M059J (cell line): Measurements from ENCODE around the gene ITGA7. TPM values are rescaled to one million over a fixed set of nuclear protein-coding genes. Genes with fewer than 3 reads are reported as not detected.
A peak's percentile ranks its signal among the peaks of the same experiment; 100 is the strongest.

Experiments used
- DNase-seq: peaks from one replicate; pipeline ENCODE4 v3.0.0-alpha.2; 2012; ENCODE audit warnings: low read depth
- total RNA-seq: library from RNA; depleted of rRNA; stranded (reverse); fragments of >200 nt; shearing (Covaris generic); gene quantifications from 2 replicates; pipeline ENCODE4 v1.2.3, GENCODE V29; 2014

Gene ITGA7
- total RNA-seq, 1 experiment from 2014 or later = 7.9 TPM

- DNase-seq = no peak
Observed at GRCh38 chr12:55699471-55700055, 8.1 kb downstream of the ITGA7 start.

GRCh38 chr12:55698965-55699364, 8.7 kb downstream of the ITGA7 start:
- no peak for DNase-seq

- DNase-seq = no peak
Observed at GRCh38 chr12:55698241-55698955, 9.3 kb downstream of the ITGA7 start.

GRCh38 chr12:55697686-55698085, 10.0 kb downstream of the ITGA7 start:
- no peak for DNase-seq

DNA sequence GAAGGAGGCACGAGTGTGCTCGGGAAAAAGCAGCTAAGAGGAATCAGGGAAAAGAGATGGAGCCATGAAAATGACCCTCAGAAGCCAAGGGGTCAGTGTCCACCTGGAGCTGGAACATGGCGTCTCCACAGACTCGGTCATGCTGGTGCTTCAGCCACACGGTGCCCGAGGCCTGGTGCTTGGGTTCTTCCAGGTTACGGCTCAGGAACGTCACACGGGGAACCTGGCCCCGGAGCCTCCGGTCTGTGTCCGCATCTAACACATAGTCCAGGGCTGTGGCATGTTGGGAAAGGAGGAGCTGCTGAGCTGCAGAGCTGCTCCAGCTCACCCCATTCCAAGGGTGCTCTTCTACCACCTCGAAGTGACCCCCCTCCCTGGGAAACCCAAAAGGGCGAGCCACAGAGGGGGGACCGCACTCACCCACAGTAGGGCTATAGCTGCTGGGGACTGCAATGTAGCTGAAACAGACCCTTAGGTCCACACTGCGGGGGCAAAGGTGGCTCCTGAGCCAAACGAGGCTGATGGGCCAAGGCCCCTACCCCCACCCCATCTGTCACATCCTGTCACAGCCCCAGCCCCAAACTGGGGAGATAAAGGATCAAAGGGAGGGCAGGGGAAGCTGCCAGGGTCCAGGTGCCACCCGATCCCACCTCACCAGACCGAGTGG, 10.8 kb downstream of the ITGA7 start:
- no peak for DNase-seq

DNA sequence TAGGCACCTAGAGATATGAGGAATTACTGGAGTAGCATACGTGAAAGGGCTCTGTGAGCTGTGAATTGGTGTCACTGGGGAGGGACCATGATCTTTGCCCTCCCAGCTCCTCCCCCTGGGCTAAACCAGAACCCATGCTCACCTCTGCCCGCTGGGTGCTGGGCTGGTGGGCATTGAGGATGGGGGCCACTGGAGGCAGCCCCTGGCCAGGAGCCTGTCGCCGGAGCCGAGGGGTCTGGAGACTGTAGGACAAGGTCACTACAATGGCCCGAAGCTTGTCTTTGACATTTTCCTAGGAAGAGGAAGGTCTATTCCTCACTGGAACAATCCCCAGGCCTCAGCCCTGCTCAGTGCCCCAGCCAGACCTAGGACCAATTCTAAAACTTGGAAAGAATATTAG, 11.6 kb downstream of the ITGA7 start:
- no peak for DNase-seq

- no peak for DNase-seq
Observed at GRCh38 chr12:55695349-55695748, 12.4 kb downstream of the ITGA7 start.

DNA sequence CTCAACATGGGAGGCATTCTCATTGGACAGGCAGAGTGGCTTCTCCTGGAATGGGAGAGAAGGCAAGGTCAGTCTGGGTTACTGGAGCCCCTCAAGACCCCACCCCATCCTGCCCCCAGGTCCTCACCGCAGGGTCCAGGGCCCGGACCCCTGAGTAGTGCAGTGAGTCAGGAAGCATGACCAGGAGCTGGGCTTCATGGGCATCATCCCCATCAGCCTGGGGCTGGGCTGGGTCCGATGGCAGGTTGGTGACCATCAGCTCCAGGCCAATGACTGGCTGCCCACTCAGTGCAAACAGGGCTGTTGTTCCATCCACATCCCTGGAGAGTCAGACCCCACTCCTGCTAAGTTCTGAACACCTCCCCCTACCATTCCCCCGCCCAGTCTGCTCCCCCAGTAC, 13.1 kb downstream of the ITGA7 start:
- no peak for DNase-seq

DNA sequence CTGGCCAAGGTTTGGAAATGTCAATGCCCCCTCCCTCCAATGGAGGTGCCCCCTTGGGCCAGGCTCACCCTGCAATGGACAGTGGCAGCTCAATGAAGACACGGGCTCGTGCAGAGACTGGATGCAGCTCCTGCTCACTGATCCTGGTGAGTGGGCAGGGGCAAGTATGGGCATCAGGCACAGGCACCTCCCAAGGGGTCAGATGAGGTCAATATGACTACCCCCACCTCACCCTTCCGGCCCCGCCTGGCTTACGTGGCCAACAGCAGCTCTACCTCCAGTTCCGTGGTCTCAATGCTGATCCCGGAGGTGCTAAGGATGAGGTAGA, 13.6 kb downstream of the ITGA7 start:
- DNase-seq = no peak

GRCh38 chr12:55693323-55694187, 14.1 kb downstream of the ITGA7 start:
- DNase-seq = no peak

GRCh38 chr12:55692631-55693322, 14.9 kb downstream of the ITGA7 start:
- DNase-seq = no peak

- no peak for DNase-seq
Observed at GRCh38 chr12:55688716-55689655, 18.7 kb downstream of the ITGA7 start.

- DNase-seq = no peak
Observed at GRCh38 chr12:55687746-55688145, 20.0 kb downstream of the ITGA7 start.

DNA sequence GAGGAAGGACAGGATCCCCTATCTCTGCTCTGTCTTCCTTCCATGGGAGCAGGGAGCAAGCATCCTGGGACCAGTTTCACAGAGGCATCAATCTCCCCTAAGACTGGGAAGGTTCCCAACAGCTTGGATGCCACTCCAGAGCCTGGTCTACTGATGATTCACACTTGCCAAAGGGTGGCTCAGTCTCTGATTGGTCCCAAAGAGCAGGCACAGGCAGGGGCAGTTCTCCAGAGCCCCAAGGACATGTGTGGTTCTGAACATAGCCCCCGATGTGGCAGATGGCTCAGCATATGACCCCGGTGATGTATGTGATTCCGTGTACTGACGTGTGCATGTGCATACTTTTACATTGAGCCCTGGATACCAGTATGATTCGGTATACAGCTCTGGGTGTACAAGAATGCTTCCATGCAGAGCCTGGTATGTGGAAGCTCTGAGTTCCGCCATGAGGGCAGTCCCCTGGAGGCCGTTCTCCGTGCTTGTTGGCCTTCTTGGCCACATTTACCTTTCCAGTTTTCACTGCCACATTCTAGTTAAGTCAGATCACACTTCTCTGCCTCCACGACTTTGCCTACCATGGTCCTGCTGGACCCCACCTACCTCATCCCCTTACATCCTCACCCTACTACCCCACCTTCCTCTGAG, 21.2 kb downstream of the ITGA7 start:
- DNase-seq = peak; percentile 44

DNA sequence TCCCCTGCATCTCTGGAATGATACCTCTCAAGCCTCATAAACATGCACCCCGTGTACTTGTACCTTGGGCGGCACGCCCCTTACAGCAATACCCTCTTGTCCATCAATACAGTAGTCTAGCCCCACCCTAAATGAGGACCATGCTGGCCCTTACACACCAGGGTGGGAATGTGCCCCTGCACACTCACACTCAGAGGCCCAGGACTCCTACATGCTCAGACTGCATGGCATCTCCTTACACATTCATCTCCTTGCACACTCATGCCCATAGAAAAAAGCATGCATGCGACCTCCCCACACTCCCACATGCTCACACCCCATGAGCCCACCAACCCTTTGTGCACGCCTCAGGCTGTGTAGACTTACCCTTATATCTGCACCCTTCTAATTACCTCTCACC, 22.0 kb downstream of the ITGA7 start:
- DNase-seq = no peak

DNA sequence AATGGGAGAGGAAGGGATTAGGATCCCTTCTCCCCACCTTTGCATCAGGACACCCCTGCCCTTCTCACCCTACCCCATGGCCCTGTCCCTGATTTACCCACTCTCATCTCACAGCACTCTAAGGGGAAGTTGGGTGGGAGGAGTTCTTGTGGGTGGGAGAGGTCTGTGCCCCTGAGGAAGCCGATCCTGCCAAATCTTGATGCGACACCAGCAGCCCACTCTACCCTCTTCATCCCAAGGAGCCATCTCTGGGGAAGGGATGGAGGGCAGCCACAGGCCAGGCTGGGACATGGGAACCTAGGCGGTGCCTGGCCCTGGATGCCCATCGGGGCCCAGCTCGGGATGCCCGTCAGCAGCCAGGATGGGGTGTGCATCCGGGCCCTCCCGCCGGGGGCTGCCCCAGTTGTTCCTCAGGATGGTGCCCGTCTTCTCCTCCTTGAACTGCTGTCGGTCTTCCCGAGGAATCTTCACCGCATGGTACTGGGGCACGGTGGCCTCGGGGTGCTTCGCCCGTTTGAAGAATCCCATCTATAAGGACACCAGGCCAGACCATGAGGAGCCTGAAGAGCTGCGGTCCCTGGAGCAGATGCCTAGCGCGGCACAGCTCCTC, 22.8 kb downstream of the ITGA7 start:
- no peak for DNase-seq

- DNase-seq = no peak
Observed at GRCh38 chr12:55683676-55684075, 24.0 kb downstream of the ITGA7 start.

DNA sequence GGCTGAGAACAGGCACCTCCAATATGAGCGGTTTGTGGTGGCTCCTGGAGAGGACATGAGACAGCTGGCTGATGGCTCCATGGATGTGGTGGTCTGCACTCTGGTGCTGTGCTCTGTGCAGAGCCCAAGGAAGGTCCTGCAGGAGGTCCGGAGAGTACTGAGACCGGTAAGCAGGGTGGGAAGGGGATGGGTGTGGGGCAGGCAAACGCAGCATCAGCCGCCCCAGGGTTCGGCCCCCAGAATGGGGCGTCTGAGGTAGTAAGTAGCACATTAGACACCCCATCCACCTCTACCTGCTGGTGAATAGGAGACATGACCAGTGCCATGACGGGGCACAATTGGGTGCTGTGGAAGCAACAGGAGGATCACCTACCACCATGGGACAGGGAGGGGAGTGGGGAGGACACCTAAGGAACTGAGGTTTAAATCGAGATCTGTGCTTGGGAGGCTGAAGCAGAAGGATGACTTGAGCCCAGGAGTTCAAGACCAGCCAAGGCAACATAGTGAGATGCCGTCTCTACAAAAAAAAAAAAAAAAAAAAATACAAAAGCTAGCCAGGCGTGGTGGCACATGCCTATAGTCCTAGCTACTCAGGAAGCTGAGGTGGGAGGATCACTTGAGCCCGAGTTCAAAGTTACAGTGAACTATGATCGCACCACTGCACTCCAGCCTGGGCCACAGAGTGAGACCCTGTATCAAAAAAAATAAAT, 25.5 kb downstream of the ITGA7 start:
- no peak for DNase-seq
